SK-N-SH (cell line): ENCODE results near the gene EBF3.

Source experiments
- CHD2 ChIP-seq: fragments of 150-350 bp; IDR thresholded peaks from 2 replicates; pipeline ENCODE4 v1.6.1; 2018; ENCODE audit warnings: low read length; ENCODE audit not compliant: partially characterized antibody
- CTCF ChIP-seq: fragments of 200-600 bp; sonication (generic); IDR thresholded peaks from 2 replicates; pipeline ENCODE4 v1.6.1; 2017; ENCODE audit warnings: antibody characterized with exemption, mild to moderate bottlenecking, moderate library complexity
- EP300 ChIP-seq, 2 experiments: IDR thresholded peaks; 2 replicates each; pipeline versions ENCODE4 v1.4.0 to v1.6.1; 2012; ENCODE audit warnings: borderline replicate concordance in 1 of 2, low read depth in 1 of 2, low read length in 1 of 2
- EZH2phosphoT487 ChIP-seq: fragments of 200-600 bp; sonication (generic); IDR thresholded peaks from 2 replicates; pipeline ENCODE4 v1.6.1; 2017; ENCODE audit warnings: low read depth, mixed run types, mild to moderate bottlenecking, antibody characterized with exemption, moderate library complexity, borderline replicate concordance
- GATA2 ChIP-seq: sonication (generic); formaldehyde crosslinking; IDR thresholded peaks from 2 replicates; pipeline ENCODE4 v1.5.0; 2020; ENCODE audit warnings: mild to moderate bottlenecking, missing genetic modification reagents
- JUND ChIP-seq: IDR thresholded peaks from 2 replicates; pipeline ENCODE4 v1.4.0; 2012
- MAX ChIP-seq: IDR thresholded peaks from 2 replicates; pipeline ENCODE4 v1.4.0; 2012; ENCODE audit warnings: low read depth
- POLR2AphosphoS5 ChIP-seq: IDR thresholded peaks from 2 replicates; pipeline ENCODE4 v1.6.1; 2012; ENCODE audit warnings: low read depth, low read length
- RFX5 ChIP-seq: IDR thresholded peaks from 2 replicates; pipeline ENCODE4 v1.6.1; 2012; ENCODE audit warnings: mild to moderate bottlenecking, improper control_type of control experiment, low read length
- SMC3 ChIP-seq: IDR thresholded peaks from 2 replicates; pipeline ENCODE4 v1.6.1; 2012; ENCODE audit warnings: low read depth, low read length, improper control_type of control experiment
- TAF1 ChIP-seq: IDR thresholded peaks from 2 replicates; pipeline ENCODE4 v1.6.1; 2012; ENCODE audit warnings: low read depth, mild to moderate bottlenecking, low read length, moderate library complexity, borderline replicate concordance
- TCF12 ChIP-seq: IDR thresholded peaks from 2 replicates; pipeline ENCODE4 v1.4.0; 2012
- TEAD4 ChIP-seq: IDR thresholded peaks from 2 replicates; pipeline ENCODE4 v1.4.0; 2012; ENCODE audit warnings: mild to moderate bottlenecking, borderline replicate concordance; ENCODE audit not compliant: insufficient read depth
- USF1 ChIP-seq: IDR thresholded peaks from 2 replicates; pipeline ENCODE4 v1.4.0; 2012; ENCODE audit warnings: low read depth, borderline replicate concordance

- TF ChIP-seq CTCF (no peak), POLR2AphosphoS5 (no peak), TAF1 (no peak), JUND (no peak), CHD2 (no peak), RFX5 (no peak), TCF12 (no peak), USF1 (no peak), SMC3 (no peak), GATA2 (CRISPR knock-in tag) (no peak), EZH2phosphoT487 (no peak), MAX (no peak), TEAD4 (no peak), EP300 (IDR thresholded peaks at IDR 0.05; ENCODE audit: borderline replicate concordance in 1 of 2, low read depth in 1 of 2, low read length in 1 of 2) (no peak)
Measured at GRCh38 chr10:129939416-129940275, 24.4 kb downstream of the EBF3 start.
